Measurements from ENCODE around the gene ACHE. TPM values are rescaled to one million over a fixed set of nuclear protein-coding genes. Genes with fewer than 3 reads are reported as not detected.
"Not testable (repeated sequence)": the region's sequence is repeated elsewhere in the genome, so short reads cannot be mapped to it uniquely, and the experiment has no call there.

The ACHE gene
- 1 to 10 TPM; 3.4 to 6.7 (median 4.6) TPM for polyA plus RNA-seq (ENCODE audit: insufficient read length in 3 of 3)
- long read RNA-seq, donor 1: 0 reads
- long read RNA-seq, donor 2: 0 reads
- long read RNA-seq, donor 3, partial matches to known transcripts: 0 of 1 reads
- long read RNA-seq, donor 3, other reads (novel, unspliced or antisense): 0 of 1 reads
- long read RNA-seq, donor 4: 0 reads
- long read RNA-seq, donor 5: 0 reads
- long read RNA-seq, donor 6, partial matches to known transcripts: 5 of 5 reads
- long read RNA-seq, donor 6, other reads (novel, unspliced or antisense): 0 of 5 reads
- long read RNA-seq, donor 7: 0 reads
- long read RNA-seq, donor 8: 0 reads
- long read RNA-seq, donor 9: 0 reads
- long read RNA-seq, donor 10: 0 reads
- long read RNA-seq, donor 11, partial matches to known transcripts: 0 of 1 reads
- long read RNA-seq, donor 11, other reads (novel, unspliced or antisense): 0 of 1 reads
- long read RNA-seq, donor 12: 0 reads
- long read RNA-seq, donor 13: 0 reads
- long read RNA-seq, donor 14: 0 reads
- long read RNA-seq, donor 15: 0 reads
- long read RNA-seq, donor 16, partial matches to known transcripts: 0 of 2 reads
- long read RNA-seq, donor 16, other reads (novel, unspliced or antisense): 0 of 2 reads

GRCh38 chr7:100895701-100895955 is at the start of gene ACHE:
TSS of gene ACHE (minus strand) at chr7:100895888. CDS start at chr7:100894232, 1,656 bp downstream.
- no peak for DNase-seq (ENCODE audit: extremely low read depth in 1 of 11, low read depth in 9 of 11, low spot score in 4 of 11)

GRCh38 chr7:100944138-100944537 is 48.5 kb upstream of the ACHE start:
- no peak for DNase-seq (ENCODE audit: extremely low read depth in 1 of 11, low read depth in 9 of 11, low spot score in 4 of 11)

GRCh38 chr7:100943693-100944092 is 48.0 kb upstream of the ACHE start:
- no peak for DNase-seq (ENCODE audit: extremely low read depth in 1 of 11, low read depth in 9 of 11, low spot score in 4 of 11)

- peak in 2 of 11 donors; percentile 36 to 53 for DNase-seq (ENCODE audit: extremely low read depth in 1 of 11, low read depth in 9 of 11, low spot score in 4 of 11)
Measured at GRCh38 chr7:100942045-100942774, 46.5 kb upstream of the ACHE start.

- not testable (repeated sequence) for DNase-seq (ENCODE audit: extremely low read depth in 1 of 11, low read depth in 9 of 11, low spot score in 4 of 11)
Measured at GRCh38 chr7:100936167-100936566, 40.5 kb upstream of the ACHE start.

- DNase-seq (ENCODE audit: extremely low read depth in 1 of 11, low read depth in 9 of 11, low spot score in 4 of 11): not testable (repeated sequence)
Measured at GRCh38 chr7:100935381-100935780, 39.7 kb upstream of the ACHE start.

GRCh38 chr7:100933734-100934133 is 38.0 kb upstream of the ACHE start:
- no peak for DNase-seq (ENCODE audit: extremely low read depth in 1 of 11, low read depth in 9 of 11, low spot score in 4 of 11)

GRCh38 chr7:100929808-100930174 is 34.1 kb upstream of the ACHE start:
- no peak for DNase-seq (ENCODE audit: extremely low read depth in 1 of 11, low read depth in 9 of 11, low spot score in 4 of 11)

GRCh38 chr7:100923616-100924015 is 27.9 kb upstream of the ACHE start:
- DNase-seq (ENCODE audit: extremely low read depth in 1 of 11, low read depth in 9 of 11, low spot score in 4 of 11): not testable (repeated sequence)

- DNase-seq (ENCODE audit: extremely low read depth in 1 of 11, low read depth in 9 of 11, low spot score in 4 of 11): no peak
Measured at GRCh38 chr7:100921039-100921438, 25.4 kb upstream of the ACHE start.

- not testable (repeated sequence) for DNase-seq (ENCODE audit: extremely low read depth in 1 of 11, low read depth in 9 of 11, low spot score in 4 of 11)
Measured at GRCh38 chr7:100919779-100920437, 24.2 kb upstream of the ACHE start.

GRCh38 chr7:100919335-100919734 is 23.6 kb upstream of the ACHE start:
- DNase-seq (ENCODE audit: extremely low read depth in 1 of 11, low read depth in 9 of 11, low spot score in 4 of 11): not testable (repeated sequence)

- no peak for DNase-seq (ENCODE audit: extremely low read depth in 1 of 11, low read depth in 9 of 11, low spot score in 4 of 11)
Measured at GRCh38 chr7:100914879-100915447, 19.3 kb upstream of the ACHE start.

- DNase-seq (ENCODE audit: extremely low read depth in 1 of 11, low read depth in 9 of 11, low spot score in 4 of 11): no peak
Measured at GRCh38 chr7:100914208-100914878, 18.7 kb upstream of the ACHE start.

GRCh38 chr7:100911484-100911883 is 15.8 kb upstream of the ACHE start:
- no peak for DNase-seq (ENCODE audit: extremely low read depth in 1 of 11, low read depth in 9 of 11, low spot score in 4 of 11)

- not testable (repeated sequence) for DNase-seq (ENCODE audit: extremely low read depth in 1 of 11, low read depth in 9 of 11, low spot score in 4 of 11)
Measured at GRCh38 chr7:100910443-100910842, 14.8 kb upstream of the ACHE start.

- no peak for DNase-seq (ENCODE audit: extremely low read depth in 1 of 11, low read depth in 9 of 11, low spot score in 4 of 11)
Measured at GRCh38 chr7:100908512-100908911, 12.8 kb upstream of the ACHE start.

- no peak for DNase-seq (ENCODE audit: extremely low read depth in 1 of 11, low read depth in 9 of 11, low spot score in 4 of 11)
Measured at GRCh38 chr7:100902638-100903037, 7.0 kb upstream of the ACHE start.

GRCh38 chr7:100901921-100902332 is 6.2 kb upstream of the ACHE start:
- DNase-seq (ENCODE audit: extremely low read depth in 1 of 11, low read depth in 9 of 11, low spot score in 4 of 11): no peak
